HEK293 (cell line): ENCODE measurements around the gene ZNF565.

ENCODE experiments used
- CTCF ChIA-PET: fragments of 350-600 bp; formaldehyde crosslinking; extraction: SDS; loops from one replicate; lab custom pipeline; 2021; ENCODE audit warnings: antibody characterized with exemption; lab: Yijun Ruan, JAX
- POLR2A ChIA-PET: fragments of 300-600 bp; formaldehyde crosslinking; extraction: SDS; loops from one replicate; lab custom pipeline; 2020; ENCODE audit warnings: antibody characterized with exemption, inconsistent platforms; lab: Yijun Ruan, JAX
- H3K27ac ChIP-seq: fragments of 200-500 bp; sonication (Bioruptor generic); 2 replicates; pipeline ENCODE4 v1.5.1; 2014; ENCODE audit warnings: low read depth, low read length, control low read depth, inconsistent platforms; ENCODE audit errors: extremely low read depth
- H3K36me3 ChIP-seq, 2 experiments: fragments of 200-500 bp in 1 of 2; sonication (Bioruptor generic) in 1 of 2; 1 replicate in 1 of 2; 2 replicates in 1 of 2; pipeline ENCODE4 v1.5.1; 2014 to 2017; ENCODE audit warnings: inconsistent platforms in 2 of 2, low read length in 2 of 2; ENCODE audit not compliant: control insufficient read depth in 2 of 2, insufficient read depth in 1 of 2
- H3K4me1 ChIP-seq: fragments of 200-500 bp; sonication (Bioruptor generic); 2 replicates; pipeline ENCODE4 v1.5.1; 2014; ENCODE audit warnings: mild to moderate bottlenecking, low read length, inconsistent platforms; ENCODE audit not compliant: control insufficient read depth, insufficient read depth
- H3K4me3 ChIP-seq: 2 replicates; pipeline ENCODE4 v1.5.1; 2011; ENCODE audit warnings: low read depth, mild to moderate bottlenecking, control low read depth, low read length, moderate library complexity
- H3K9me3 ChIP-seq: fragments of 200-500 bp; sonication (Bioruptor generic); 2 replicates; pipeline ENCODE4 v1.5.1; 2014; ENCODE audit warnings: low read depth, low read length, inconsistent platforms; ENCODE audit not compliant: control insufficient read depth, insufficient read depth
- KLF10 ChIP-seq: fragments of 450-650 bp; IDR thresholded peaks from 2 replicates; pipeline ENCODE4 v1.5.1; 2018; ENCODE audit warnings: missing biosample characterization, mild to moderate bottlenecking, missing genetic modification characterization
- MZF1 ChIP-seq: fragments of 450-650 bp; formaldehyde crosslinking; IDR thresholded peaks from 2 replicates; pipeline ENCODE4 v1.5.1; 2017; ENCODE audit warnings: missing biosample characterization, missing genetic modification characterization, borderline replicate concordance
- PRDM10 ChIP-seq: fragments of 450-650 bp; formaldehyde crosslinking; IDR thresholded peaks from 2 replicates; pipeline ENCODE4 v1.5.1; 2016; ENCODE audit warnings: missing biosample characterization, missing genetic modification characterization
- SP7 ChIP-seq: fragments of 450-650 bp; formaldehyde crosslinking; IDR thresholded peaks from 2 replicates; pipeline ENCODE4 v1.5.1; 2016; ENCODE audit warnings: missing biosample characterization, missing genetic modification characterization
- YY2 ChIP-seq: fragments of 450-650 bp; formaldehyde crosslinking; IDR thresholded peaks from 2 replicates; pipeline ENCODE4 v1.5.1; 2016; ENCODE audit warnings: missing biosample characterization, missing genetic modification characterization
- ZBTB17 ChIP-seq: fragments of 450-650 bp; formaldehyde crosslinking; IDR thresholded peaks from 2 replicates; pipeline ENCODE4 v1.5.1; 2016; ENCODE audit warnings: missing biosample characterization, missing genetic modification characterization
- ZBTB48 ChIP-seq: fragments of 450-650 bp; formaldehyde crosslinking; IDR thresholded peaks from 2 replicates; pipeline ENCODE4 v1.5.1; 2016; ENCODE audit warnings: missing biosample characterization, missing genetic modification characterization
- ZFP69B ChIP-seq: fragments of 450-650 bp; formaldehyde crosslinking; IDR thresholded peaks from 2 replicates; pipeline ENCODE4 v1.5.1; 2016; ENCODE audit warnings: missing biosample characterization, missing genetic modification characterization
- ZNF157 ChIP-seq: fragments of 450-650 bp; formaldehyde crosslinking; IDR thresholded peaks from 2 replicates; pipeline ENCODE4 v1.5.1; 2016; ENCODE audit warnings: missing biosample characterization, missing genetic modification characterization
- ZNF174 ChIP-seq: fragments of 450-650 bp; formaldehyde crosslinking; IDR thresholded peaks from 2 replicates; pipeline ENCODE4 v1.5.0; 2017; ENCODE audit warnings: missing biosample characterization, mild to moderate bottlenecking, missing genetic modification characterization
- ZNF202 ChIP-seq: fragments of 450-650 bp; formaldehyde crosslinking; IDR thresholded peaks from 2 replicates; pipeline ENCODE4 v1.5.1; 2016; ENCODE audit warnings: missing biosample characterization, missing genetic modification characterization, borderline replicate concordance
- ZNF214 ChIP-seq: fragments of 450-650 bp; formaldehyde crosslinking; IDR thresholded peaks from 2 replicates; pipeline ENCODE4 v1.5.1; 2017; ENCODE audit warnings: missing biosample characterization, mild to moderate bottlenecking, missing genetic modification characterization, borderline replicate concordance
- ZNF266 ChIP-seq: fragments of 450-650 bp; formaldehyde crosslinking; IDR thresholded peaks from 2 replicates; pipeline ENCODE4 v1.5.1; 2016; ENCODE audit warnings: missing biosample characterization, missing genetic modification characterization, low read depth
- ZNF292 ChIP-seq: fragments of 450-650 bp; formaldehyde crosslinking; IDR thresholded peaks from 2 replicates; pipeline ENCODE4 v1.5.1; 2016; ENCODE audit warnings: low read depth, missing biosample characterization, missing genetic modification characterization, borderline replicate concordance
- ZNF529 ChIP-seq: fragments of 450-650 bp; formaldehyde crosslinking; IDR thresholded peaks from 2 replicates; pipeline ENCODE4 v1.5.1; 2017; ENCODE audit warnings: missing genetic modification characterization, missing biosample characterization; ENCODE audit not compliant: insufficient replicate concordance
- ZNF558 ChIP-seq: fragments of 450-650 bp; formaldehyde crosslinking; IDR thresholded peaks from 2 replicates; pipeline ENCODE4 v1.5.1; 2016; ENCODE audit warnings: missing biosample characterization, missing genetic modification characterization
- ZNF639 ChIP-seq: fragments of 450-650 bp; formaldehyde crosslinking; IDR thresholded peaks from 2 replicates; pipeline ENCODE4 v1.5.1; 2016; ENCODE audit warnings: missing biosample characterization, missing genetic modification characterization
- ZNF677 ChIP-seq: fragments of 450-650 bp; IDR thresholded peaks from 2 replicates; pipeline ENCODE4 v1.5.0; 2018; ENCODE audit warnings: missing biosample characterization, mild to moderate bottlenecking, missing genetic modification characterization, moderate library complexity
- ZNF692 ChIP-seq: fragments of 450-650 bp; formaldehyde crosslinking; IDR thresholded peaks from 2 replicates; pipeline ENCODE4 v1.5.1; 2016; ENCODE audit warnings: missing biosample characterization, missing genetic modification characterization
- ZNF707 ChIP-seq: fragments of 450-650 bp; formaldehyde crosslinking; IDR thresholded peaks from 2 replicates; pipeline ENCODE4 v1.5.1; 2016; ENCODE audit warnings: missing biosample characterization, missing genetic modification characterization
- ZNF777 ChIP-seq: fragments of 450-650 bp; formaldehyde crosslinking; IDR thresholded peaks from 2 replicates; pipeline ENCODE4 v1.5.1; 2017; ENCODE audit warnings: missing biosample characterization, missing genetic modification characterization, borderline replicate concordance
- ZNF791 ChIP-seq: fragments of 450-650 bp; formaldehyde crosslinking; IDR thresholded peaks from 2 replicates; pipeline ENCODE4 v1.5.1; 2016; ENCODE audit warnings: missing biosample characterization, missing genetic modification characterization
- ZSCAN23 ChIP-seq: fragments of 450-650 bp; formaldehyde crosslinking; IDR thresholded peaks from 2 replicates; pipeline ENCODE4 v1.5.1; 2016; ENCODE audit warnings: missing biosample characterization, missing genetic modification characterization
- TF ChIP-seq, protein P1 (sequence below): fragments of 450-650 bp; formaldehyde crosslinking; conservative IDR thresholded peaks from 2 replicates; pipeline ENCODE4 v1.5.1; 2016; ENCODE audit warnings: low read depth, missing biosample characterization, missing genetic modification characterization

The ZNF565 gene

DNA sequence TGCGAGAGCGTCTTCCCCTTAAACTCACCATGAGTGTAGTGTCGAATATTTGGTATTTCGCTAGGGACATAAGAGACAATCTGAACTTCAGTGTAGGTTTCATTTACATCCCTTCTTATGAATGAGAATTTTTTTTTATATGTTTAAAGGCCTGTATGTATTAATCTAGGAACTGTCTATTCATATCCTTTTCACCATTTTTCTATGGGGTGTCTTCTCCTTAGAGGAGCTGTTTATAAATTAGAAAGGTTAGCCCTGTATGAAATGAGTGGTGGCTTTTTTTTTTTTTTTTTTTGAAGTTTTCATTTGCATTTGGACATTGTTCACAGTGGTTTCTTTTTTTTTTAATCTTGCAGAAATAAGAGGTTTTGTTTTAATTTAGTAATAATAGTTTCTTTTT, 8.0 kb upstream of the ZNF565 start:
- Histone ChIP-seq H3K36me3 (peaks cover 80 to 100% of the 10 kb centered on the region in 2 experiments), H3K27ac (no peak overlapping the region), H3K4me1 (peaks cover 17% of the 10 kb centered on the region), H3K4me3 (no peak overlapping the region), H3K9me3 (peaks cover 25% of the 10 kb centered on the region)
- ChIA-PET POLR2A (no interaction called here), CTCF (no interaction called here)
- no peak for TF ChIP-seq PRDM10 (tag by site-specific recombination)
- TF ChIP-seq, protein P1, sequence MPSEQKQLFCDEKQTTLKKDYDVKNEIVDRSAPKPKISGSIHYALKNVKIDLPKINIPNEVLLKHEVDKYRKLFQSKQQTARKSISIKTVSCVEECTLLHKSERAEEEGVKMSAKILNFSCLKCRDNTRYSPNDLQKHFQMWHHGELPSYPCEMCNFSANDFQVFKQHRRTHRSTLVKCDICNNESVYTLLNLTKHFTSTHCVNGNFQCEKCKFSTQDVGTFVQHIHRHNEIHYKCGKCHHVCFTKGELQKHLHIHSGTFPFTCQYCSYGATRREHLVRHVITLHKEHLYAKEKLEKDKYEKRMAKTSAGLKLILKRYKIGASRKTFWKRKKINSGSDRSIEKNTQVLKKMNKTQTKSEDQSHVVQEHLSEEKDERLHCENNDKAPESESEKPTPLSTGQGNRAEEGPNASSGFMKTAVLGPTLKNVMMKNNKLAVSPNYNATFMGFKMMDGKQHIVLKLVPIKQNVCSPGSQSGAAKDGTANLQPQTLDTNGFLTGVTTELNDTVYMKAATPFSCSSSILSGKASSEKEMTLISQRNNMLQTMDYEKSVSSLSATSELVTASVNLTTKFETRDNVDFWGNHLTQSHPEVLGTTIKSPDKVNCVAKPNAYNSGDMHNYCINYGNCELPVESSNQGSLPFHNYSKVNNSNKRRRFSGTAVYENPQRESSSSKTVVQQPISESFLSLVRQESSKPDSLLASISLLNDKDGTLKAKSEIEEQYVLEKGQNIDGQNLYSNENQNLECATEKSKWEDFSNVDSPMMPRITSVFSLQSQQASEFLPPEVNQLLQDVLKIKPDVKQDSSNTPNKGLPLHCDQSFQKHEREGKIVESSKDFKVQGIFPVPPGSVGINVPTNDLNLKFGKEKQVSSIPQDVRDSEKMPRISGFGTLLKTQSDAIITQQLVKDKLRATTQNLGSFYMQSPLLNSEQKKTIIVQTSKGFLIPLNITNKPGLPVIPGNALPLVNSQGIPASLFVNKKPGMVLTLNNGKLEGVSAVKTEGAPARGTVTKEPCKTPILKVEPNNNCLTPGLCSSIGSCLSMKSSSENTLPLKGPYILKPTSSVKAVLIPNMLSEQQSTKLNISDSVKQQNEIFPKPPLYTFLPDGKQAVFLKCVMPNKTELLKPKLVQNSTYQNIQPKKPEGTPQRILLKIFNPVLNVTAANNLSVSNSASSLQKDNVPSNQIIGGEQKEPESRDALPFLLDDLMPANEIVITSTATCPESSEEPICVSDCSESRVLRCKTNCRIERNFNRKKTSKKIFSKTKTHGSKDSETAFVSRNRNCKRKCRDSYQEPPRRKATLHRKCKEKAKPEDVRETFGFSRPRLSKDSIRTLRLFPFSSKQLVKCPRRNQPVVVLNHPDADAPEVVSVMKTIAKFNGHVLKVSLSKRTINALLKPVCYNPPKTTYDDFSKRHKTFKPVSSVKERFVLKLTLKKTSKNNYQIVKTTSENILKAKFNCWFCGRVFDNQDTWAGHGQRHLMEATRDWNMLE (tag by site-specific recombination), result no peak
- no peak for TF ChIP-seq ZNF677 (tag by site-specific recombination)
- TF ChIP-seq KLF10 (tag by site-specific recombination), result no peak
- no peak for TF ChIP-seq ZNF202 (tag by site-specific recombination)
- no peak for TF ChIP-seq ZBTB17 (tag by site-specific recombination)
- TF ChIP-seq ZNF558 (tag by site-specific recombination), result peak; percentile 91
- TF ChIP-seq ZNF639 (tag by site-specific recombination), result no peak
- no peak for TF ChIP-seq ZNF174 (tag by site-specific recombination)
- TF ChIP-seq ZNF707 (tag by site-specific recombination), result no peak
- no peak for TF ChIP-seq ZBTB48
- TF ChIP-seq MZF1 (tag by site-specific recombination), result 0 out of 2 replicates have a peak, but pooled peaks have one; percentile 8
- no peak for TF ChIP-seq ZNF791 (tag by site-specific recombination)
- no peak for TF ChIP-seq ZNF777

GRCh38 chr19:36221474-36221873, 7.0 kb upstream of the ZNF565 start:
- ChIA-PET POLR2A (no interaction called here), CTCF (interaction anchor here (0.7 kb wide), 1 partner anchor 1559 kb away, joined by 3 read pairs; no protein-coding TSS in a partner anchor)
- peaks cover 71 to 98% of the 10 kb centered on the region in 2 experiments for H3K36me3 ChIP-seq
- peaks cover 22% of the 10 kb centered on the region for H3K9me3 ChIP-seq
- H3K4me1 ChIP-seq, result peaks cover 17% of the 10 kb centered on the region
- no peak overlapping the region for H3K27ac ChIP-seq
- H3K4me3 ChIP-seq, result no peak overlapping the region
- TF ChIP-seq SP7 (tag by site-specific recombination) (no peak), ZNF692 (tag by site-specific recombination) (no peak), ZNF214 (tag by site-specific recombination) (no peak), ZNF266 (no peak), ZNF529 (tag by site-specific recombination) (no peak), ZNF791 (tag by site-specific recombination) (no peak), ZSCAN23 (tag by site-specific recombination) (no peak), YY2 (no peak), ZNF157 (no peak), ZFP69B (tag by site-specific recombination) (no peak), ZNF292 (tag by site-specific recombination) (no peak)
